Breast epithelium (tissue), 3 donors: ENCODE measurements around the gene MAPKAP1.

Source experiments
- POLR2A ChIP-seq: fragments of 450-650 bp; IDR thresholded peaks from one replicate; pipeline ENCODE4 v1.6.1; 2016; ENCODE audit warnings: antibody characterized with exemption, mild to moderate bottlenecking, moderate library complexity
- POLR2AphosphoS5 ChIP-seq, 3 donors: sonication (generic); formaldehyde crosslinking; IDR thresholded peaks; one replicate each; pipeline ENCODE4 v1.6.1; 2017; ENCODE audit warnings: antibody characterized with exemption in 3 of 3
- TF ChIP-seq, protein P1 (sequence below), 3 donors: fragments of 450-650 bp; IDR thresholded peaks; one replicate each; pipeline ENCODE4 v1.5.1; 2016 to 2017; ENCODE audit warnings: antibody characterized with exemption in 3 of 3, mild to moderate bottlenecking in 3 of 3, moderate library complexity in 3 of 3

- TF ChIP-seq, protein P1, sequence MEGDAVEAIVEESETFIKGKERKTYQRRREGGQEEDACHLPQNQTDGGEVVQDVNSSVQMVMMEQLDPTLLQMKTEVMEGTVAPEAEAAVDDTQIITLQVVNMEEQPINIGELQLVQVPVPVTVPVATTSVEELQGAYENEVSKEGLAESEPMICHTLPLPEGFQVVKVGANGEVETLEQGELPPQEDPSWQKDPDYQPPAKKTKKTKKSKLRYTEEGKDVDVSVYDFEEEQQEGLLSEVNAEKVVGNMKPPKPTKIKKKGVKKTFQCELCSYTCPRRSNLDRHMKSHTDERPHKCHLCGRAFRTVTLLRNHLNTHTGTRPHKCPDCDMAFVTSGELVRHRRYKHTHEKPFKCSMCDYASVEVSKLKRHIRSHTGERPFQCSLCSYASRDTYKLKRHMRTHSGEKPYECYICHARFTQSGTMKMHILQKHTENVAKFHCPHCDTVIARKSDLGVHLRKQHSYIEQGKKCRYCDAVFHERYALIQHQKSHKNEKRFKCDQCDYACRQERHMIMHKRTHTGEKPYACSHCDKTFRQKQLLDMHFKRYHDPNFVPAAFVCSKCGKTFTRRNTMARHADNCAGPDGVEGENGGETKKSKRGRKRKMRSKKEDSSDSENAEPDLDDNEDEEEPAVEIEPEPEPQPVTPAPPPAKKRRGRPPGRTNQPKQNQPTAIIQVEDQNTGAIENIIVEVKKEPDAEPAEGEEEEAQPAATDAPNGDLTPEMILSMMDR (IDR thresholded peaks at IDR 0.05) = no peak
- no peak for TF ChIP-seq POLR2AphosphoS5 (IDR thresholded peaks at IDR 0.05)
- no peak for TF ChIP-seq POLR2A
Observed at GRCh38 chr9:125559194-125559593, 147.8 kb downstream of the MAPKAP1 start.
